Cardiac muscle cell (in vitro differentiated cells and primary cell): ENCODE measurements around the gene RAB36. TPM values are rescaled to one million over a fixed set of nuclear protein-coding genes. Genes with fewer than 3 reads are reported as not detected.

ENCODE experiments used
- DNase-seq, 2 donors: peaks; one replicate each; pipeline versions ENCODE4 v3.0.0 to v3.0.0-alpha.2; 2010 to 2017; ENCODE audit warnings: low read depth in 1 of 2, low spot score in 1 of 2
- H3K27ac ChIP-seq: fragments of 200-600 bp; sonication (generic); 2 replicates; pipeline ENCODE4 v1.5.1; 2016
- H3K27me3 ChIP-seq: fragments of 200-600 bp; sonication (generic); 2 replicates; pipeline ENCODE4 v1.6.0; 2016; ENCODE audit warnings: control low read depth
- H3K36me3 ChIP-seq: fragments of 200-600 bp; sonication (generic); 2 replicates; pipeline ENCODE4 v1.5.1; 2016; ENCODE audit warnings: control low read depth
- H3K4me1 ChIP-seq: fragments of 200-600 bp; sonication (generic); 2 replicates; pipeline ENCODE4 v1.8.1; 2017; ENCODE audit warnings: low read depth, mild to moderate bottlenecking, mixed run types
- H3K4me3 ChIP-seq: fragments of 200-600 bp; sonication (generic); 2 replicates; pipeline ENCODE4 v1.5.1; 2016; ENCODE audit warnings: mild to moderate bottlenecking
- H3K9me3 ChIP-seq: fragments of 200-600 bp; sonication (generic); 2 replicates; pipeline ENCODE4 v1.5.1; 2017; ENCODE audit warnings: low read depth, mild to moderate bottlenecking, control low read depth
- CTCF ChIP-seq: IDR thresholded peaks from 2 replicates; pipeline ENCODE4 v1.5.1; 2012; ENCODE audit warnings: low read depth, mild to moderate bottlenecking, low read length
- polyA plus RNA-seq: library from polyadenylated mRNA; unstranded; fragments of >200 nt; fragmentation: Nextera tagmentation; extraction: Ambion mirVana; gene quantifications from 2 replicates; pipeline ENCODE4 v1.2.1, GENCODE V29; 2016
- total RNA-seq: library from RNA; depleted of rRNA; stranded (reverse); fragments of >200 nt; gene quantifications from 2 replicates; pipeline ENCODE4 v1.2.3, GENCODE V29; 2016

The RAB36 gene
- total and polyA plus RNA-seq, 2 experiments from 2014 or later: 2.9 to 6.7 TPM

DNA sequence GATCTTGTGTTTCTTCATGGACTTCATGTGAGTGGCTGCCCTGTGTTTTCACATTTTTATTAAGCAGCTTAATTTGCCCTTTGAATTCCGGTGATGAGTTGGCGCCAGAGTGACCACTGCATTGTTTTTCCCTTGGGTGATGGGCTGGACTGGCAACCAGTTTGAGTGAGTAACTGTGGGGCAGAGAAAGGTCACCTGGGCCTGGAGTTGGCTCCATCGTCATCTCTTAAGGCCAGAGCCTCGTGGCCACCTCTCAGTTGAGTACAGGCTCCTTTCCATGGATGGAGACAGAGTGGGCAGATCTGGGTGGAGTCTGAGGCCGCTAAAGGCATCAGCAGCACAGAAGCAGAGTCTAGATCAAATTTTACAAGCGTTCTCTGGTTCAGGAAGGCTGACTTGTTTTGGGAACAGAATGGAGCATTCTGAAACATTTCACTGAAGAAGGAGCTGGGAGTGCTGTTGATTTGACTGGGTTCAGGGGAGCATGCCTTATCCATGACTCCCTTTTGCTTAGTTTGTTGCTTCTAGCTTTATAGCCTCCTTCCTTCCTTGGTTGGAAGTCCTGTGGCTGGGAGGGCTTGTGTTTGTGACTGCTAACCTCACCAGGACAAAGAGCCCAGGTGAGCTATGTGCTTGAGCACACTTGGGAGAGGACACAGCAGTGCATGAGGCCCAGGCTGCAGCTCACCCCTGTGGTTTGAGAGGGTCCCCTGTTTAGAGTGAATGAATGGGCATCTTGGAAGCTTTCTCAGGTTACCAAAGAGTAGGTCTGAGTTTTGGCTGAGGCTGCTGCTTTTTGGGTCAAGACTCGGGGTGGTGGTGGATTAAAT lies 42.8 kb downstream of the RAB36 start:
- Histone ChIP-seq H3K27ac (no peak overlapping the region), H3K4me3 (no peak overlapping the region), H3K4me1 (peaks cover 23% of the 10 kb centered on the region), H3K9me3 (no peaks in the 10 kb centered on the region), H3K36me3 (no peaks in the 10 kb centered on the region), H3K27me3 (no peaks in the 10 kb centered on the region)
- no peak for TF ChIP-seq CTCF
- DNase-seq: no peak

GRCh38 chr22:23190526-23190925 lies 45.2 kb downstream of the RAB36 start:
- no peak for DNase-seq
- peaks cover 25% of the 10 kb centered on the region for H3K4me1 ChIP-seq
- no peaks in the 10 kb centered on the region for H3K27me3 ChIP-seq
- H3K4me3 ChIP-seq: no peak overlapping the region
- no peaks in the 10 kb centered on the region for H3K36me3 ChIP-seq
- no peaks in the 10 kb centered on the region for H3K9me3 ChIP-seq
- H3K27ac ChIP-seq: no peak overlapping the region
- no peak for TF ChIP-seq CTCF

GRCh38 chr22:23192133-23192532 lies 46.9 kb downstream of the RAB36 start:
- Histone ChIP-seq H3K27ac (peak overlapping the region; percentile 31), H3K36me3 (no peaks in the 10 kb centered on the region), H3K4me1 (peaks cover 31% of the 10 kb centered on the region), H3K9me3 (no peaks in the 10 kb centered on the region), H3K4me3 (no peak overlapping the region), H3K27me3 (no peaks in the 10 kb centered on the region)
- no peak for TF ChIP-seq CTCF
- peak in 1 of 2 donors; percentile 79 for DNase-seq

DNA sequence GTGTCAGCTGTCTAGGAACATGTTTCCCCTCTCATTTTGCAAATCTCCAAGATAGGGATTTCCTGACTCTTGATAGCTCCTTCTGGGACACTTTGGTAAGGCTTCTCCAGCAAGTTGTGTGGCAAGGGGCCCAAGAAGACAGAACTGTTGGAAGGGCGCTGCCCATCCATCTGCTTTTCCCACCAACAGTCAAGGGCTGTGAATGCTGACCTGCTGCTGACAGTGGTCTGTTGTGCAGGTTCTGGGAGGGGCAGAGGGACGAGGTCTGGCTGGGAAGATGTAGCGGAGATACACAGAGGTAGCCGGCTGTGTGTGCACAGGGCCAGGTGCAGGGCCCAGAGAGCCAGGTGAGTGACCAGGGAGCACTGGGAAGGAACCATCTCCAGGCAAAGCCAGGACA lies 47.3 kb downstream of the RAB36 start:
- no peak for DNase-seq
- Histone ChIP-seq H3K4me1 (peaks cover 31% of the 10 kb centered on the region), H3K9me3 (no peaks in the 10 kb centered on the region), H3K27ac (peak overlapping the region; percentile 31), H3K27me3 (no peaks in the 10 kb centered on the region), H3K36me3 (no peaks in the 10 kb centered on the region), H3K4me3 (no peak overlapping the region)
- TF ChIP-seq CTCF: no peak

- H3K4me1 ChIP-seq: peaks cover 31% of the 10 kb centered on the region
- no peaks in the 10 kb centered on the region for H3K9me3 ChIP-seq
- H3K36me3 ChIP-seq: no peaks in the 10 kb centered on the region
- no peaks in the 10 kb centered on the region for H3K27me3 ChIP-seq
- DNase-seq: no peak
- no peak for TF ChIP-seq CTCF
- no peak overlapping the region for H3K4me3 ChIP-seq
- H3K27ac ChIP-seq: no peak overlapping the region
These were observed 48.0 kb downstream of the RAB36 start for GRCh38 chr22:23193196-23193827.
